Activated CD4-positive, alpha-beta T cell treated with anti-CD3 and anti-CD28 coated beads for 1 hour (primary cell): ENCODE measurements around the gene CEP131.

Experiments
- DNase-seq: peaks from one replicate; pipeline ENCODE4 v3.0.0-alpha.2; 2020

Gene CEP131

GRCh38 chr17:81197409-81197795, 25.4 kb downstream of the CEP131 start:
- no peak for DNase-seq

GRCh38 chr17:81196505-81197408, 26.0 kb downstream of the CEP131 start:
- no peak for DNase-seq

- DNase-seq = no peak
These were observed 26.7 kb downstream of the CEP131 start for GRCh38 chr17:81195941-81196495.

GRCh38 chr17:81194941-81195901, 27.5 kb downstream of the CEP131 start:
- no peak for DNase-seq

GRCh38 chr17:81194225-81194760, 28.5 kb downstream of the CEP131 start:
- no peak for DNase-seq

- no peak for DNase-seq
These were observed 29.1 kb downstream of the CEP131 start for GRCh38 chr17:81193470-81194224.

- no peak for DNase-seq
These were observed 29.7 kb downstream of the CEP131 start for GRCh38 chr17:81193051-81193410.

GRCh38 chr17:81192386-81193050, 30.2 kb downstream of the CEP131 start:
- DNase-seq = no peak

GRCh38 chr17:81191646-81192045, 31.1 kb downstream of the CEP131 start:
- DNase-seq = no peak

GRCh38 chr17:81191116-81191515, 31.6 kb downstream of the CEP131 start:
- DNase-seq = no peak

GRCh38 chr17:81190591-81190990, 32.2 kb downstream of the CEP131 start:
- DNase-seq = no peak

- no peak for DNase-seq
These were observed 32.9 kb downstream of the CEP131 start for GRCh38 chr17:81189670-81190530.

GRCh38 chr17:81189016-81189415, 33.7 kb downstream of the CEP131 start:
- DNase-seq = no peak

GRCh38 chr17:81188491-81188840, 34.3 kb downstream of the CEP131 start:
- DNase-seq = no peak

- DNase-seq = no peak
These were observed 34.9 kb downstream of the CEP131 start for GRCh38 chr17:81187586-81188490.

- no peak for DNase-seq
These were observed 35.6 kb downstream of the CEP131 start for GRCh38 chr17:81187120-81187519.

- DNase-seq = no peak
These were observed 36.6 kb downstream of the CEP131 start for GRCh38 chr17:81186203-81186602.

- no peak for DNase-seq
These were observed 38.2 kb downstream of the CEP131 start for GRCh38 chr17:81184555-81184954.

- DNase-seq = no peak
These were observed 39.0 kb downstream of the CEP131 start for GRCh38 chr17:81183807-81184206.

- no peak for DNase-seq
These were observed 39.4 kb downstream of the CEP131 start for GRCh38 chr17:81183316-81183715.
